Spleen (tissue), 11 donors: ENCODE measurements around the gene CLEC4D. TPM values are rescaled to one million over a fixed set of nuclear protein-coding genes. Genes with fewer than 3 reads are reported as not detected.

Experiments
- DNase-seq: peaks from one replicate; pipeline ENCODE4 v3.0.0-alpha.2; 2020
- H3K27ac ChIP-seq, 8 donors: fragments of 200-600 bp; sonication (generic) in 7 of 8; 1 replicate in 4 of 8; 2 replicates in 4 of 8; pipeline versions ENCODE4 v1.5.0 to v1.8.0; 2016 to 2021; ENCODE audit warnings: inconsistent platforms in 4 of 8, mild to moderate bottlenecking in 4 of 8, moderate library complexity in 1 of 8
- H3K27me3 ChIP-seq, 7 donors: fragments of 200-600 bp; sonication (generic) in 6 of 7; replicated peaks in 1 of 7; 1 replicate in 4 of 7; 2 replicates in 3 of 7; pipeline versions ENCODE4 v1.5.0 to v1.8.0; 2016 to 2021; ENCODE audit warnings: inconsistent platforms in 3 of 7, mild to moderate bottlenecking in 1 of 7
- H3K36me3 ChIP-seq, 6 donors: fragments of 200-600 bp; sonication (generic) in 5 of 6; 1 replicate in 4 of 6; 2 replicates in 2 of 6; pipeline versions ENCODE4 v1.5.0 to v1.8.0; 2016 to 2021; ENCODE audit warnings: inconsistent platforms in 2 of 6
- H3K4me1 ChIP-seq, 6 donors: fragments of 200-600 bp; sonication (generic) in 5 of 6; 1 replicate in 3 of 6; 2 replicates in 3 of 6; pipeline versions ENCODE4 v1.5.0 to v1.8.0; 2016 to 2021; ENCODE audit warnings: inconsistent platforms in 3 of 6
- H3K4me3 ChIP-seq, 8 donors: fragments of 200-600 bp; sonication (generic) in 7 of 8; 1 replicate in 4 of 8; 2 replicates in 4 of 8; pipeline versions ENCODE4 v1.5.0 to v1.8.0; 2016 to 2021; ENCODE audit warnings: inconsistent platforms in 4 of 8, mild to moderate bottlenecking in 4 of 8, moderate library complexity in 2 of 8
- H3K9me3 ChIP-seq, 8 donors: fragments of 200-600 bp; sonication (generic) in 7 of 8; 1 replicate in 4 of 8; 2 replicates in 4 of 8; pipeline versions ENCODE4 v1.5.0 to v1.8.0; 2016 to 2021; ENCODE audit warnings: inconsistent platforms in 4 of 8
- CTCF ChIP-seq, 11 experiments: fragments of 200-600 bp in 7 of 11; fragments of 450-650 bp in 4 of 11; sonication (generic) in 4 of 11; IDR thresholded peaks in 8 of 11; conservative IDR thresholded peaks in 3 of 11; 1 replicate in 7 of 11; 2 replicates in 4 of 11; pipeline versions ENCODE4 v1.4.0 to v1.8.0; 2016 to 2021; ENCODE audit warnings: antibody characterized with exemption in 11 of 11, inconsistent platforms in 4 of 11, mild to moderate bottlenecking in 1 of 11
- POLR2A ChIP-seq, 3 donors: fragments of 450-650 bp; IDR thresholded peaks; one replicate each; pipeline ENCODE4 v1.5.1; 2017; ENCODE audit warnings: antibody characterized with exemption in 3 of 3, mild to moderate bottlenecking in 1 of 3
- POLR2AphosphoS5 ChIP-seq, 3 donors: sonication (generic); formaldehyde crosslinking; IDR thresholded peaks; one replicate each; pipeline ENCODE4 v1.5.1; 2017; ENCODE audit warnings: antibody characterized with exemption in 3 of 3
- WGBS, 5 donors: extraction: QIAGEN DNeasy Blood & Tissue Kit in 3 of 5; methylation state at CpG; one replicate each; pipeline versions ENCODE4 v1.1.5 to v1.1.7; 2013 to 2018; 5-methylcytosine and 5-hydroxymethylcytosine counted together
- intact Hi-C: fragments of 100-400 bp; cut with DNase I; formaldehyde crosslinking; loops from one replicate; pipeline ENCODE4 v1.15.0; 2023; ENCODE audit warnings: low total_unique reads
- polyA plus RNA-seq, 3 donors: library from polyadenylated mRNA; stranded (reverse); fragments of 200-250 nt; gene quantifications; one replicate each; pipeline ENCODE4 v1.2.1, GENCODE V29; 2013
- total RNA-seq, 7 donors: library from RNA; depleted of rRNA in 3 of 7; stranded (reverse); fragments of >200 nt in 3 of 7; fragmentation: NEBNext Ultra II Directional in 4 of 7; extraction: Animal tissue kit (Norgen Biotek cat#: 25700) in 4 of 7; gene quantifications; one replicate each; pipeline versions ENCODE4 v1.1.0 to v1.2.1, GENCODE V29; 2016 to 2021
- donor health status: healthy with polysubstance abuse.
- donor health status: DM: no; HTN: no; CAD: no; lungs with moderate emphysema.
- donor health status: DM: no; HTN: no; CAD: no.
- donor health status: Bipolar disorder and iron deficiency.
- donor health status: healthy.
- donor health status: DM: no; HTN: no; CAD: no.
- donor health status: DM: yes; HTN: yes; CAD: no.

CLEC4D gene
- total and polyA plus RNA-seq, 10 donors, result 0.62 to 24.9 (median 8.4) TPM

GRCh38 chr12:8504351-8504750 lies 9.0 kb upstream of the CLEC4D start:
- Histone ChIP-seq H3K27ac (no peak overlapping the region), H3K4me3 (no peak overlapping the region), H3K27me3 (peaks cover 0 to 16% (median 0%) of the 10 kb centered on the region in 7 donors), H3K36me3 (no peaks in the 10 kb centered on the region), H3K4me1 (peaks cover 0 to 36% (median 4%) of the 10 kb centered on the region in 6 donors), H3K9me3 (no peaks in the 10 kb centered on the region)
- DNase-seq, result no peak
- intact Hi-C loops, result no loop called here
- WGBS, 5 donors, result 94 to 100% (median 98%) methylated on average over 1 of the region's 1 CpG
- no peak for TF ChIP-seq CTCF (IDR thresholded peaks at IDR 0.05 in 8 of 11, conservative IDR thresholded peaks at IDR 0.05 in 3 of 11)
- no peak for TF ChIP-seq POLR2AphosphoS5 (IDR thresholded peaks at IDR 0.05)
- TF ChIP-seq POLR2A (IDR thresholded peaks at IDR 0.05), result no peak

GRCh38 chr12:8507596-8507995 lies 5.7 kb upstream of the CLEC4D start:
- TF ChIP-seq CTCF (IDR thresholded peaks at IDR 0.05 in 8 of 11, conservative IDR thresholded peaks at IDR 0.05 in 3 of 11), result no peak
- no peak for TF ChIP-seq POLR2A (IDR thresholded peaks at IDR 0.05)
- no peak for TF ChIP-seq POLR2AphosphoS5 (IDR thresholded peaks at IDR 0.05)
- DNase-seq, result no peak
- Histone ChIP-seq H3K27me3 (peaks cover 0 to 22% (median 0%) of the 10 kb centered on the region in 7 donors), H3K27ac (no peak overlapping the region), H3K36me3 (no peaks in the 10 kb centered on the region), H3K4me3 (no peak overlapping the region), H3K4me1 (peaks cover 0 to 20% (median 2%) of the 10 kb centered on the region in 6 donors), H3K9me3 (no peaks in the 10 kb centered on the region)
- intact Hi-C loops, result no loop called here
- 91 to 94% (median 92%) methylated on average over 3 of the region's 3 CpGs for WGBS, 5 donors

- no peaks in the 10 kb centered on the region for H3K36me3 ChIP-seq
- 81 to 96% (median 91%) methylated on average over 2 to 3 of the region's 3 CpGs for WGBS, 5 donors
- H3K27me3 ChIP-seq, result peaks cover 0 to 24% (median 0%) of the 10 kb centered on the region in 7 donors
- DNase-seq, result no peak
- no peak for TF ChIP-seq CTCF (IDR thresholded peaks at IDR 0.05 in 8 of 11, conservative IDR thresholded peaks at IDR 0.05 in 3 of 11)
- no peak for TF ChIP-seq POLR2A (IDR thresholded peaks at IDR 0.05)
- no peak for TF ChIP-seq POLR2AphosphoS5 (IDR thresholded peaks at IDR 0.05)
- intact Hi-C loops, result no loop called here
- H3K4me3 ChIP-seq, result no peak overlapping the region
- H3K27ac ChIP-seq, result no peak overlapping the region
- H3K4me1 ChIP-seq, result peaks cover 0 to 16% (median 2%) of the 10 kb centered on the region in 6 donors
- H3K9me3 ChIP-seq, result no peaks in the 10 kb centered on the region
Measured at GRCh38 chr12:8508223-8508622, 5.1 kb upstream of the CLEC4D start.

- WGBS, 5 donors, result 48 to 66% (median 57%) methylated on average over 11 to 12 of the region's 12 CpGs
- H3K4me1 ChIP-seq, result peaks cover 0 to 16% (median 2%) of the 10 kb centered on the region in 6 donors
- H3K4me3 ChIP-seq, result no peak overlapping the region
- peak; percentile 62 for DNase-seq
- H3K36me3 ChIP-seq, result no peaks in the 10 kb centered on the region
- H3K27me3 ChIP-seq, result peaks cover 0 to 24% (median 0%) of the 10 kb centered on the region in 7 donors
- no peaks in the 10 kb centered on the region for H3K9me3 ChIP-seq
- TF ChIP-seq POLR2A (IDR thresholded peaks at IDR 0.05), result no peak
- TF ChIP-seq POLR2AphosphoS5 (IDR thresholded peaks at IDR 0.05), result no peak
- no peak for TF ChIP-seq CTCF (IDR thresholded peaks at IDR 0.05 in 8 of 11, conservative IDR thresholded peaks at IDR 0.05 in 3 of 11)
- H3K27ac ChIP-seq, result no peak overlapping the region
- intact Hi-C loops, result no loop called here
Measured at GRCh38 chr12:8508910-8509841, 4.1 kb upstream of the CLEC4D start.
